H1 (cell line): ENCODE data around the gene CACNG3.

Experiments used
- BACH1 ChIP-seq: IDR thresholded peaks from 2 replicates; pipeline ENCODE4 v1.6.1; 2012; ENCODE audit warnings: low read length, improper control_type of control experiment
- CTCF ChIP-seq, 3 experiments: IDR thresholded peaks; 1 replicate in 2 of 3; 2 replicates in 1 of 3; pipeline versions ENCODE4 v1.5.1 to v1.6.1; 2011; ENCODE audit warnings: low read length in 3 of 3, mild to moderate bottlenecking in 3 of 3, inconsistent platforms in 2 of 3, low read depth in 1 of 3, moderate library complexity in 1 of 3; ENCODE audit not compliant: insufficient read depth in 1 of 3; ENCODE audit errors: control extremely low read depth in 1 of 3
- EGR1 ChIP-seq: IDR thresholded peaks from 2 replicates; pipeline ENCODE4 v1.6.1; 2011; ENCODE audit warnings: low read depth, low read length, borderline replicate concordance
- EZH2 ChIP-seq: fragments of 200-600 bp; sonication (generic); IDR thresholded peaks from 2 replicates; pipeline ENCODE4 v1.7.1; 2012; ENCODE audit warnings: low read depth, mild to moderate bottlenecking, moderate library complexity, low read length, inconsistent platforms; ENCODE audit not compliant: severe bottlenecking
- GABPA ChIP-seq: IDR thresholded peaks from 2 replicates; pipeline ENCODE4 v1.6.1; 2011; ENCODE audit warnings: mild to moderate bottlenecking, low read length, moderate library complexity, borderline replicate concordance; ENCODE audit not compliant: insufficient read depth
- JUND ChIP-seq: IDR thresholded peaks from 2 replicates; pipeline ENCODE4 v1.6.1; 2011; ENCODE audit warnings: mild to moderate bottlenecking, improper control_type of control experiment, low read length
- POLR2A ChIP-seq, 2 experiments: IDR thresholded peaks; 1 replicate in 1 of 2; 2 replicates in 1 of 2; pipeline ENCODE4 v1.6.1; 2011; ENCODE audit warnings: low read depth in 2 of 2, low read length in 2 of 2, mild to moderate bottlenecking in 2 of 2; ENCODE audit errors: control extremely low read depth in 1 of 2
- RFX5 ChIP-seq: IDR thresholded peaks from 2 replicates; pipeline ENCODE4 v1.6.1; 2011; ENCODE audit warnings: low read depth, low read length, improper control_type of control experiment, borderline replicate concordance
- SUZ12 ChIP-seq: fragments of 200-600 bp; sonication (generic); IDR thresholded peaks from 2 replicates; pipeline ENCODE4 v1.6.1; 2012; ENCODE audit warnings: mild to moderate bottlenecking, inconsistent platforms, low read length, moderate library complexity, mixed read lengths
- TAF1 ChIP-seq: IDR thresholded peaks from 2 replicates; pipeline ENCODE4 v1.6.1; 2011; ENCODE audit warnings: mild to moderate bottlenecking, low read depth, low read length
- USF2 ChIP-seq: IDR thresholded peaks from 2 replicates; pipeline ENCODE4 v1.6.1; 2011; ENCODE audit warnings: low read length, improper control_type of control experiment

- TF ChIP-seq EZH2 = no peak
- no peak for TF ChIP-seq BACH1
- TF ChIP-seq CTCF (IDR thresholded peaks at IDR 0.05; ENCODE audit: control extremely low read depth in 1 of 3, insufficient read depth in 1 of 3, low read depth in 1 of 3, low read length in 3 of 3) = no peak
- TF ChIP-seq POLR2A (IDR thresholded peaks at IDR 0.05; ENCODE audit: control extremely low read depth in 1 of 2, low read depth in 2 of 2, low read length in 2 of 2) = no peak
- TF ChIP-seq GABPA = no peak
- TF ChIP-seq TAF1 = no peak
- no peak for TF ChIP-seq EGR1
- no peak for TF ChIP-seq USF2
- no peak for TF ChIP-seq SUZ12
- TF ChIP-seq JUND = no peak
- no peak for TF ChIP-seq RFX5
These were observed 63.1 kb downstream of the CACNG3 start for GRCh38 chr16:24319126-24319814.
